ENCODE results near the gene IGFN1. TPM values are rescaled to one million over a fixed set of nuclear protein-coding genes. Genes with fewer than 3 reads are reported as not detected.

Gene IGFN1
- total RNA-seq, 2 donors from 2014 or later, result not detected

- no peaks in the 10 kb centered on the region for H3K4me1 ChIP-seq (ENCODE audit: control insufficient read depth in 1 of 2, low read depth in 2 of 2)
- TF ChIP-seq, protein P1, sequence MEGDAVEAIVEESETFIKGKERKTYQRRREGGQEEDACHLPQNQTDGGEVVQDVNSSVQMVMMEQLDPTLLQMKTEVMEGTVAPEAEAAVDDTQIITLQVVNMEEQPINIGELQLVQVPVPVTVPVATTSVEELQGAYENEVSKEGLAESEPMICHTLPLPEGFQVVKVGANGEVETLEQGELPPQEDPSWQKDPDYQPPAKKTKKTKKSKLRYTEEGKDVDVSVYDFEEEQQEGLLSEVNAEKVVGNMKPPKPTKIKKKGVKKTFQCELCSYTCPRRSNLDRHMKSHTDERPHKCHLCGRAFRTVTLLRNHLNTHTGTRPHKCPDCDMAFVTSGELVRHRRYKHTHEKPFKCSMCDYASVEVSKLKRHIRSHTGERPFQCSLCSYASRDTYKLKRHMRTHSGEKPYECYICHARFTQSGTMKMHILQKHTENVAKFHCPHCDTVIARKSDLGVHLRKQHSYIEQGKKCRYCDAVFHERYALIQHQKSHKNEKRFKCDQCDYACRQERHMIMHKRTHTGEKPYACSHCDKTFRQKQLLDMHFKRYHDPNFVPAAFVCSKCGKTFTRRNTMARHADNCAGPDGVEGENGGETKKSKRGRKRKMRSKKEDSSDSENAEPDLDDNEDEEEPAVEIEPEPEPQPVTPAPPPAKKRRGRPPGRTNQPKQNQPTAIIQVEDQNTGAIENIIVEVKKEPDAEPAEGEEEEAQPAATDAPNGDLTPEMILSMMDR (IDR thresholded peaks at IDR 0.05), result no peak
- DNase-seq (ENCODE audit: low spot score) (no peak), ATAC-seq (ENCODE audit: insufficient number of reproducible peaks, low FRiP score, low read depth) (no peak)
- no peaks in the 10 kb centered on the region for H3K27me3 ChIP-seq (replicated peaks; ENCODE audit: insufficient read depth)
- H3K9me3 ChIP-seq, result no peaks in the 10 kb centered on the region
- H3K4me3 ChIP-seq, result no peak overlapping the region
- H3K36me3 ChIP-seq, result no peaks in the 10 kb centered on the region
- no peak overlapping the region for H3K27ac ChIP-seq
These were observed 86.8 kb downstream of the IGFN1 start for GRCh38 chr1:201277441-201277840.

Other genes starting within 250 kb of the IGFN1 start
- gene KIF21B, start 167.1 kb upstream of the IGFN1 start, total RNA-seq, result 1 to 10 TPM; 4.2 to 4.7 TPM
- not detected for gene CACNA1S, start 78.4 kb upstream of the IGFN1 start, total RNA-seq
- gene ASCL5, start 63.6 kb upstream of the IGFN1 start, total RNA-seq, result not detected
- 10 to 100 TPM; 30.0 to 58.2 TPM for gene TMEM9, start 36.4 kb upstream of the IGFN1 start, total RNA-seq
- gene PKP1, start 92.7 kb downstream of the IGFN1 start, total RNA-seq, result under 1 TPM in 1 of 2 donors, not detected in 1; 0.54 TPM
- gene TNNT2, start 186.9 kb downstream of the IGFN1 start, total RNA-seq, result under 1 TPM in 1 of 2 donors, not detected in 1; 0.21 TPM
- gene LAD1, start 208.5 kb downstream of the IGFN1 start, total RNA-seq, result 10 to 100 TPM in 1 of 2 donors, under 1 TPM in 1; 0.41 to 11.1 TPM
- 1 to 10 TPM in 1 of 2 donors, not detected in 1; 1.2 TPM for gene TNNI1, start 230.9 kb downstream of the IGFN1 start, total RNA-seq